ENCODE results near the gene NOSTRIN. TPM values are rescaled to one million over a fixed set of nuclear protein-coding genes. Genes with fewer than 3 reads are reported as not detected.

Gene NOSTRIN
- total and polyA plus RNA-seq, 2 of the 8 experiments (the other 6 are each of a cell fraction or from before 2014, with no cell fraction given) = not detected

- Histone ChIP-seq H4K91ac (replicated peaks; ENCODE audit: insufficient read length, low read length) (no peak overlapping the region), H2BK5ac (ENCODE audit: low read depth, low read length) (no peak overlapping the region), H3K23me2 (ENCODE audit: low read depth, low read length) (no peaks in the 10 kb centered on the region), H3K36me3 (ENCODE audit: control insufficient read depth in 2 of 4, insufficient read depth in 4 of 4, low read length in 3 of 4) (no peaks in the 10 kb centered on the region), H3K56ac (replicated peaks; ENCODE audit: insufficient read length, low read depth, low read length) (no peak overlapping the region), H2BK20ac (ENCODE audit: low read length) (no peak overlapping the region), H2BK12ac (ENCODE audit: low read depth, low read length) (no peak overlapping the region), H3K9me3 (ENCODE audit: insufficient read depth in 2 of 2, low read depth in 1 of 2, low read length in 1 of 2) (no peaks in the 10 kb centered on the region), H4K8ac (ENCODE audit: extremely low read depth, insufficient read depth, low read length) (no peak overlapping the region), H3K18ac (ENCODE audit: extremely low read depth, low read length) (no peak overlapping the region), H3K23ac (ENCODE audit: insufficient read length) (no peak overlapping the region), H3K4me3 (ENCODE audit: extremely low read depth in 1 of 4, insufficient read depth in 2 of 4, low read depth in 3 of 4, low read length in 4 of 4) (no peak overlapping the region), H3K27ac (ENCODE audit: low read depth, low read length) (no peak overlapping the region), H3K4me2 (ENCODE audit: insufficient read depth in 1 of 2, low read depth in 2 of 2, low read length in 2 of 2) (no peak overlapping the region), H2AK5ac (ENCODE audit: low read depth, low read length) (no peak overlapping the region), H4K5ac (ENCODE audit: insufficient read length, low read depth, low read length) (no peak overlapping the region), H3K4me1 (replicated peaks in 1 of 4; ENCODE audit: control insufficient read depth in 3 of 4, insufficient read depth in 4 of 4, low read length in 3 of 4) (peaks cover 0 to 3% (median 0%) of the 10 kb centered on the region in 4 experiments; a peak in 1 of 7 replicates), H3K27me3 (replicated peaks in 1 of 4; ENCODE audit: control insufficient read depth in 3 of 4, extremely low read depth in 1 of 4, insufficient read depth in 3 of 4, low read length in 3 of 4) (no peaks in the 10 kb centered on the region), H2AFZ (ENCODE audit: low read length) (no peak overlapping the region), H3K9ac (replicated peaks in 1 of 4; ENCODE audit: extremely low read depth in 1 of 4, low read depth in 3 of 4, low read length in 3 of 4) (no peak overlapping the region), H3K14ac (ENCODE audit: insufficient read length) (no peak overlapping the region), H4K20me1 (replicated peaks in 1 of 2; ENCODE audit: control insufficient read depth in 1 of 2, insufficient read depth in 2 of 2, low read length in 2 of 2) (no peaks in the 10 kb centered on the region), H2BK15ac (ENCODE audit: low read length) (no peak overlapping the region), H2BK120ac (replicated peaks; ENCODE audit: low read depth, low read length) (no peak overlapping the region), H3K4ac (replicated peaks; ENCODE audit: insufficient read length, low read depth, low read length) (no peak overlapping the region), H3K79me1 (ENCODE audit: low read depth, low read length) (no peaks in the 10 kb centered on the region), H3K79me2 (ENCODE audit: control insufficient read depth in 1 of 2, insufficient read depth in 2 of 2, low read length in 2 of 2) (no peaks in the 10 kb centered on the region)
- DNase-seq (ENCODE audit: low read depth in 1 of 2, low spot score in 2 of 2) (no peak), FAIRE-seq (no peak)
- 78% methylated on average over 2 of the region's 2 CpGs; no CpG with 5 or more reads in 1 of the 2 experiments for WGBS, 2 experiments (ENCODE audit: extremely low coverage in 1 of 2, insufficient coverage in 1 of 2, insufficient read length in 1 of 2, insufficient replicate concordance in 2 of 2, low coverage in 1 of 2, low lambda C conversion rate in 2 of 2, missing lambda C conversion rate in 1 of 2)
- no peak for TF ChIP-seq SAP30 (IDR thresholded peaks at IDR 0.05; ENCODE audit: insufficient read depth, insufficient replicate concordance, low read length)
- no peak for TF ChIP-seq SIN3A (conservative IDR thresholded peaks at IDR 0.05 in 1 of 2, IDR thresholded peaks at IDR 0.05 in 1 of 2; ENCODE audit: low read depth in 1 of 2, low read length in 2 of 2)
- TF ChIP-seq TEAD4 (IDR thresholded peaks at IDR 0.05; ENCODE audit: low read depth, low read length) = no peak
- no peak for TF ChIP-seq HDAC6 (IDR thresholded peaks at IDR 0.05; ENCODE audit: low read depth, low read length)
- no peak for TF ChIP-seq SIRT6 (IDR thresholded peaks at IDR 0.05; ENCODE audit: low read length)
- TF ChIP-seq RAD21 (IDR thresholded peaks at IDR 0.05 in 1 of 2, conservative IDR thresholded peaks at IDR 0.05 in 1 of 2; ENCODE audit: low read depth in 2 of 2, low read length in 2 of 2) = no peak
- POLR2A ChIA-PET (ENCODE audit: partially characterized antibody) = no interaction called here
- CTCF ChIA-PET (ENCODE audit: partially characterized antibody) = interaction anchor here (0.9 kb wide), 1 partner anchor 11 kb away, joined by 3 read pairs; no protein-coding TSS in a partner anchor
Measured at GRCh38 chr2:168814046-168814445, 11.6 kb downstream of the NOSTRIN start.

Measured in H1 (cell line).